ENCODE measurements around the gene DNASE1L1.

DNA sequence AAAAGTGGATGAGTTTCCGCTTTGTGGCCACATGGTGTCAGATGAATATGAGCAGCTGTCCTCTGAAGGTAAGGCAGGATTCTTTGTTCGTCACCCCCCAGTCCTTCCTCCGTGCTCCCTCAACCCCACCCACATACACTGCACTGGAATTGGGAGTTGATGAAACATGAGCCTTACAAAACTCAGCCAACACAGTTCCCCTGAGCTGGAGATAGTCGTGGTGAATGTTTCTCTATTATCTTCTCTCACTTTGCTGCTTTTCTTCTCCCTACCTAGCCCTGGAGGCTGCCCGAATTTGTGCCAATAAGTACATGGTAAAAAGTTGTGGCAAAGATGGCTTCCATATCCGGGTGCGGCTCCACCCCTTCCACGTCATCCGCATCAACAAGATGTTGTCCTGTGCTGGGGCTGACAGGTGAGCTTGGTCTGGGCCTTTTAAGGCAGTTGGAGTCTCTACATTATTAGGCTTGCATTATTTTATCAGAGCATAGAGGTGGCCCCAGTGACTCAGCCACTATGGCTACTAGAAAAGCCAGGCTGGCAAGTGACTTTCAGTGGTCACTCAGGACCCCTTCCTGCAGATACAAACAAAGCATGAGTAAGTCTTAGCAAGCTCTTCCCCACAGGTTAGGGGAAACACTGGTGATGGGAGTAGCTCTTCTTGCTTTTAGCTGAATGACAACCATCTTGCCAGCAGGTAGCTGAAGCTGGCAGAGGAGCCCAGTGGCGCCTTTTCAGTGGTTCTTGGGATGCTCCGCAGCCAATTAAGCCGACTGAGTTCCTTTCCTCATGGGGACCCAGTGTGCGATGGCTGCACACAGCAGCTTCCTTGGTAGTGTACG, 9.3 kb downstream of the DNASE1L1 start:
- TF ChIP-seq, protein P1, sequence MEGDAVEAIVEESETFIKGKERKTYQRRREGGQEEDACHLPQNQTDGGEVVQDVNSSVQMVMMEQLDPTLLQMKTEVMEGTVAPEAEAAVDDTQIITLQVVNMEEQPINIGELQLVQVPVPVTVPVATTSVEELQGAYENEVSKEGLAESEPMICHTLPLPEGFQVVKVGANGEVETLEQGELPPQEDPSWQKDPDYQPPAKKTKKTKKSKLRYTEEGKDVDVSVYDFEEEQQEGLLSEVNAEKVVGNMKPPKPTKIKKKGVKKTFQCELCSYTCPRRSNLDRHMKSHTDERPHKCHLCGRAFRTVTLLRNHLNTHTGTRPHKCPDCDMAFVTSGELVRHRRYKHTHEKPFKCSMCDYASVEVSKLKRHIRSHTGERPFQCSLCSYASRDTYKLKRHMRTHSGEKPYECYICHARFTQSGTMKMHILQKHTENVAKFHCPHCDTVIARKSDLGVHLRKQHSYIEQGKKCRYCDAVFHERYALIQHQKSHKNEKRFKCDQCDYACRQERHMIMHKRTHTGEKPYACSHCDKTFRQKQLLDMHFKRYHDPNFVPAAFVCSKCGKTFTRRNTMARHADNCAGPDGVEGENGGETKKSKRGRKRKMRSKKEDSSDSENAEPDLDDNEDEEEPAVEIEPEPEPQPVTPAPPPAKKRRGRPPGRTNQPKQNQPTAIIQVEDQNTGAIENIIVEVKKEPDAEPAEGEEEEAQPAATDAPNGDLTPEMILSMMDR (IDR thresholded peaks at IDR 0.05), result no peak
- no peak for TF ChIP-seq POLR2AphosphoS5 (IDR thresholded peaks at IDR 0.05)

Measured in prostate gland (tissue), 2 donors.